Measurements from ENCODE around the gene ATP4B.

Gene ATP4B

GRCh38 chr13:113605461-113605860 is 52.5 kb downstream of the ATP4B start:
- no peak for DNase-seq

GRCh38 chr13:113604186-113604585 is 53.8 kb downstream of the ATP4B start:
- no peak for DNase-seq

GRCh38 chr13:113603116-113603710 is 54.8 kb downstream of the ATP4B start:
- no peak for DNase-seq

- DNase-seq: no peak
Observed at GRCh38 chr13:113602291-113602988, 55.6 kb downstream of the ATP4B start.

GRCh38 chr13:113601166-113602070 is 56.6 kb downstream of the ATP4B start:
- DNase-seq: no peak

- DNase-seq: no peak
Observed at GRCh38 chr13:113599391-113599790, 58.6 kb downstream of the ATP4B start.

Data from activated CD4-positive, alpha-beta T cell treated with anti-CD3 and anti-CD28 coated beads, Interleukin-2, amount 50 U/mL, for 4 hours (primary cell).